Endothelial cell (in vitro differentiated cells): ENCODE measurements around the gene F2R. TPM values are rescaled to one million over a fixed set of nuclear protein-coding genes. Genes with fewer than 3 reads are reported as not detected.

Experiments
- DNase-seq: peaks from one replicate; pipeline ENCODE4 v3.0.0; 2021; ENCODE audit warnings: low spot score
- H3K27ac Mint-ChIP-seq: one replicate; pipeline ENCODE4 v1.8.0; 2021; ENCODE audit warnings: mixed read lengths, inconsistent platforms; ENCODE audit not compliant: unreplicated experiment
- H3K27me3 Mint-ChIP-seq: one replicate; pipeline ENCODE4 v1.8.0; 2021; ENCODE audit warnings: mild to moderate bottlenecking, moderate library complexity, mixed read lengths, inconsistent platforms; ENCODE audit not compliant: unreplicated experiment
- H3K36me3 Mint-ChIP-seq: one replicate; pipeline ENCODE4 v1.8.0; 2021; ENCODE audit warnings: mild to moderate bottlenecking, low read depth, mixed read lengths, inconsistent platforms; ENCODE audit not compliant: unreplicated experiment
- H3K4me1 Mint-ChIP-seq: one replicate; pipeline ENCODE4 v1.8.0; 2021; ENCODE audit warnings: mild to moderate bottlenecking, mixed read lengths, inconsistent platforms; ENCODE audit not compliant: unreplicated experiment
- H3K4me3 Mint-ChIP-seq: one replicate; pipeline ENCODE4 v1.8.0; 2021; ENCODE audit warnings: mild to moderate bottlenecking, mixed read lengths, inconsistent platforms; ENCODE audit not compliant: unreplicated experiment
- H3K9me3 Mint-ChIP-seq: one replicate; pipeline ENCODE4 v1.8.0; 2021; ENCODE audit warnings: mixed read lengths, inconsistent platforms; ENCODE audit not compliant: unreplicated experiment
- total RNA-seq: library from RNA; stranded (reverse); fragmentation: NEBNext Ultra II Directional; extraction: Animal tissue kit (Norgen Biotek cat#: 25700); gene quantifications from one replicate; pipeline ENCODE4 v1.2.1, GENCODE V29; 2021; ENCODE audit not compliant: unreplicated experiment
- TF ChIP-seq, protein P1 (sequence below): fragments of 200-600 bp; sonication (generic); IDR thresholded peaks from one replicate; pipeline ENCODE4 v1.5.0; 2021; ENCODE audit warnings: antibody characterized with exemption; ENCODE audit not compliant: unreplicated experiment

The F2R gene
- total RNA-seq, 1 donor from 2014 or later, result 342 TPM

DNA sequence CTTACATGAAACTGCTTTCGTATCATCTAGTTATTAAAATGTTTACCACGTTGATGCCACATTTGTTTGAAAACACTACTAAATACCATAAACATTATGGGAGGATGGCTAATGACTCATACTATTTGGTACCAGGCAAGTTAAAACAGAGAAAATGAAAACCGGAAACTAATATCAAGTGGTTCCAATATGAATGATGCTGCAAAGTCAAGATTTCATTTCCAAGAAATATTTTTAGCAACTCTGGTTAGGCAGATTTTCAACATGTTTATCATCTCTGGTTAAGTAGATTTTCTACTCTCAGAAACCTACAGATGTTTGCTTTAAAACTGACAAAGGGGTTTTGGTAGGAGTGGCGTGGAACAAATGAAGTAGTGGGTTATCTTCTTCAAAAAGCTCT lies 4.9 kb upstream of the F2R start:
- Mint-ChIP-seq H3K9me3 (no peaks in the 10 kb centered on the region), H3K27ac (no peak overlapping the region), H3K4me1 (peaks cover 30% of the 10 kb centered on the region), H3K36me3 (peaks cover 8% of the 10 kb centered on the region), H3K27me3 (peaks cover 4% of the 10 kb centered on the region), H3K4me3 (no peak overlapping the region)
- TF ChIP-seq, protein P1, sequence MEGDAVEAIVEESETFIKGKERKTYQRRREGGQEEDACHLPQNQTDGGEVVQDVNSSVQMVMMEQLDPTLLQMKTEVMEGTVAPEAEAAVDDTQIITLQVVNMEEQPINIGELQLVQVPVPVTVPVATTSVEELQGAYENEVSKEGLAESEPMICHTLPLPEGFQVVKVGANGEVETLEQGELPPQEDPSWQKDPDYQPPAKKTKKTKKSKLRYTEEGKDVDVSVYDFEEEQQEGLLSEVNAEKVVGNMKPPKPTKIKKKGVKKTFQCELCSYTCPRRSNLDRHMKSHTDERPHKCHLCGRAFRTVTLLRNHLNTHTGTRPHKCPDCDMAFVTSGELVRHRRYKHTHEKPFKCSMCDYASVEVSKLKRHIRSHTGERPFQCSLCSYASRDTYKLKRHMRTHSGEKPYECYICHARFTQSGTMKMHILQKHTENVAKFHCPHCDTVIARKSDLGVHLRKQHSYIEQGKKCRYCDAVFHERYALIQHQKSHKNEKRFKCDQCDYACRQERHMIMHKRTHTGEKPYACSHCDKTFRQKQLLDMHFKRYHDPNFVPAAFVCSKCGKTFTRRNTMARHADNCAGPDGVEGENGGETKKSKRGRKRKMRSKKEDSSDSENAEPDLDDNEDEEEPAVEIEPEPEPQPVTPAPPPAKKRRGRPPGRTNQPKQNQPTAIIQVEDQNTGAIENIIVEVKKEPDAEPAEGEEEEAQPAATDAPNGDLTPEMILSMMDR, result no peak
- DNase-seq, result no peak

DNA sequence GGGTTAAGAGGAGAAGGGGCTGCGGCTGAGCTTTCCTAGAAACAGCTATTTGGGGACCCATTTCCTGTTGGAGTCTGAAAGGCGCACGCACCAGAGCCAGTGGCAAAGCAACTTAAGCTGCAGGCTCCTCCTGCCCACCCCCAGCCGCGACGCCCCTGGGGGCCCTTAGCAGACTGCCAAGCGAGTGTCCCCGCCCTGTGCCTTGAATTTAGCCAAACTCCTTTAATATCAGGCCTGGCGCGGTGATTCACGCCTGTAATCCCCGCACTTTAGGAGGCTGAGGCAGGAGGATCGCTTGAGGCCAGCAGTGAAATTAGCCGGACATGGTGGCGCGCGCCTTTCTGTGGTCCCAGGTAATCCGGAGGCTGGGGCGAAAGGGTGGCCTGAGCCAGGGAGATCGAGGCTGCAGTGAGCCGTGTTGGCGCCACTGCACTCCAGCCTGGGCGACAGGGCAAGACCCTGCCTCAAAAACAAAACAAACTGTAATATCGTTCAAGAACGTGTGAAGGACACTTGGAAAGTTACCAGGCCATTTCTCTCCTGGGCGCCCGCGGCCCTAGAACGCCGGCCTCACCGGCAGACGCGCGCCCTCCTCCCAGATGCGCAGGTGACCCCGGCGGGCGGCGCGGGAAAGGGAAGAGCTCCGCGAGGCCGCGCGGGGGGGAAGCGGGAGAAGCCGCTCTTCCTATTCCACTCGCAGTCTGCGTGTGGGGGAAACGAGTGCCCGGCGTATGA lies 1.0 kb upstream of the F2R start:
- TF ChIP-seq, protein P1, result no peak
- Mint-ChIP-seq H3K27me3 (peaks cover 9% of the 10 kb centered on the region), H3K36me3 (peaks cover 31% of the 10 kb centered on the region), H3K4me3 (peak overlapping the region; percentile 94), H3K27ac (peak overlapping the region; percentile 42), H3K4me1 (peaks cover 32% of the 10 kb centered on the region), H3K9me3 (no peaks in the 10 kb centered on the region)
- peak; percentile 36 for DNase-seq

DNA sequence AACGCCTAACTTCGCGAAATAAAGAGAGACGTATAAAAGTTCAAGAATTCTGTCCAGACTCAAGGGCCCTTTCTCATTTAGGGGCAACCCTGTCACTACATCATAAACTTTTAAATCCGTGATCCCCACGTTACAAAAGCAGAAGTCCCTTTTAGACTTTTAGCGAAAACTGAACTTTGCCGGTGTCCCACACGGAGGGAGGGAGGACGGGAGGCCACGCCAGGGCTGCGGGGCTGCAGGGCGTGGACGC lies 515 bp upstream of the F2R start:
- TF ChIP-seq, protein P1, result no peak
- Mint-ChIP-seq H3K27ac (peak overlapping the region; percentile 42), H3K27me3 (peaks cover 9% of the 10 kb centered on the region), H3K4me1 (peaks cover 32% of the 10 kb centered on the region), H3K4me3 (peak overlapping the region; percentile 94), H3K36me3 (peaks cover 31% of the 10 kb centered on the region), H3K9me3 (no peaks in the 10 kb centered on the region)
- DNase-seq, result no peak

DNA sequence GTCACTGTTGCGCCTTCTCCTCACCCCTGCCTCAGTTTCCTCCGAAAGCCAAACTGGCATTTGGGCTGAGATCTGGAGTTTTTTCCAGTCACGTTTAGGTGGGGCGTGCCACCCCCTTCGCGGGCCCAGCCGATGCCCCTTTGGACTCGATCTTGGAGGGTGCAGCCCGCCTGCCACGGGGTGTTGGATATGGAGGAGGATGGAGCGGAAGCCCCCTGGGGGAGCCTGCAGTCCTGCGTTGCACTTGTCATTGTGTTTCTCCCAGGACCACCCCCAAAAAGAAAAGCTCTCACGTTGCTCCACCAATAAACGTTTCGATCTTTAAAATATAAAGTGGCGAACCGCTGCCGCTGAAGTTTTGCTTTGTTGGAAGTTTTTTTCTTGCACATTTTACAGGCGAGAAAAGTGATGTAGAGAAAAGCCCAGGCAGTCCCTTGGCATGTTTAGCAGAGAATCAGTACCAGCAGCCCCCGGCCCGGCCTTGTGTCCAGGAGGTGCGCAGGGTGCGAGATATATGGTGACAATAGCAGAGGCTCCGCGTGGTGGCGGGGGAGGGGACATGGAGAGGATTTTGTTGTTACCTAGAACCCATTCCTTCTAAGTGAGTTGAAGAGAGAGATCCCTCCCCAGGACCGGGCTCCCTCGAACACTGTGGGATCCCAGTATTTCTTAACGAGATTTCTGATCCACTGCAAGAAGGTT lies 681 bp downstream of the F2R start:
- peak overlapping the region; percentile 94 for H3K4me3 Mint-ChIP-seq
- H3K27me3 Mint-ChIP-seq, result peaks cover 9% of the 10 kb centered on the region
- DNase-seq, result peak; percentile 19
- TF ChIP-seq, protein P1, result no peak
- peaks cover 35% of the 10 kb centered on the region for H3K36me3 Mint-ChIP-seq
- peaks cover 37% of the 10 kb centered on the region for H3K4me1 Mint-ChIP-seq
- H3K27ac Mint-ChIP-seq, result peak overlapping the region; percentile 71
- no peaks in the 10 kb centered on the region for H3K9me3 Mint-ChIP-seq
